SH-SY5Y (cell line): Measurements from ENCODE around the gene NRGN.

Experiments
- GATA2 ChIP-seq: IDR thresholded peaks from 2 replicates; pipeline ENCODE4 v1.6.1; 2011; ENCODE audit warnings: mild to moderate bottlenecking, low read depth, low read length
- GATA3 ChIP-seq: IDR thresholded peaks from 2 replicates; pipeline ENCODE4 v1.6.1; 2011; ENCODE audit warnings: low read depth, mild to moderate bottlenecking, low read length, moderate library complexity

- TF ChIP-seq GATA3 (no peak), GATA2 (no peak)
These were observed 17.0 kb downstream of the NRGN start for GRCh38 chr11:124756753-124757227.
